Fibroblast of the conjunctiva (primary cell): ENCODE measurements around the gene KLF14.
"Not testable (repeated sequence)": the region's sequence is repeated elsewhere in the genome, so short reads cannot be mapped to it uniquely, and the experiment has no call there.

Experiments used
- DNase-seq: peaks from one replicate; pipeline ENCODE4 v3.0.0-alpha.2; 2010; ENCODE audit warnings: low read depth

Gene KLF14

GRCh38 chr7:130733931-130734814 lies at the start of gene KLF14:
Gene KLF14 (minus strand): TSS chr7:130734207. CDS start chr7:130734033, 174 bp downstream.
- DNase-seq, result no peak

- DNase-seq, result no peak
These were observed 47.3 kb upstream of the KLF14 start for GRCh38 chr7:130781346-130781745.

GRCh38 chr7:130777426-130777825 lies 43.4 kb upstream of the KLF14 start:
- DNase-seq, result no peak

GRCh38 chr7:130772456-130772855 lies 38.4 kb upstream of the KLF14 start:
- not testable (repeated sequence) for DNase-seq

- DNase-seq, result no peak
These were observed 34.8 kb upstream of the KLF14 start for GRCh38 chr7:130768854-130769253.

GRCh38 chr7:130764569-130764968 lies 30.6 kb upstream of the KLF14 start:
- not testable (repeated sequence) for DNase-seq

GRCh38 chr7:130758429-130759056 lies 24.5 kb upstream of the KLF14 start:
- DNase-seq, result peak; percentile 68

GRCh38 chr7:130756316-130756715 lies 22.3 kb upstream of the KLF14 start:
- no peak for DNase-seq

GRCh38 chr7:130752424-130752823 lies 18.4 kb upstream of the KLF14 start:
- no peak for DNase-seq

GRCh38 chr7:130750755-130751154 lies 16.7 kb upstream of the KLF14 start:
- DNase-seq, result no peak

- no peak for DNase-seq
These were observed 14.8 kb upstream of the KLF14 start for GRCh38 chr7:130748531-130749389.

GRCh38 chr7:130741331-130741995 lies 7.5 kb upstream of the KLF14 start:
- no peak for DNase-seq

GRCh38 chr7:130740606-130741005 lies 6.6 kb upstream of the KLF14 start:
- no peak for DNase-seq

GRCh38 chr7:130736298-130736900 lies 2.4 kb upstream of the KLF14 start:
- DNase-seq, result no peak

- no peak for DNase-seq
These were observed 1.1 kb upstream of the KLF14 start for GRCh38 chr7:130734815-130735716.

- DNase-seq, result no peak
These were observed 752 bp downstream of the KLF14 start for GRCh38 chr7:130732980-130733930.

GRCh38 chr7:130723784-130724183 lies 10.2 kb downstream of the KLF14 start:
- DNase-seq, result no peak

- DNase-seq, result peak; percentile 54
These were observed 12.3 kb downstream of the KLF14 start for GRCh38 chr7:130721486-130722277.
